Measurements from ENCODE around the gene AHNAK2.

DNA sequence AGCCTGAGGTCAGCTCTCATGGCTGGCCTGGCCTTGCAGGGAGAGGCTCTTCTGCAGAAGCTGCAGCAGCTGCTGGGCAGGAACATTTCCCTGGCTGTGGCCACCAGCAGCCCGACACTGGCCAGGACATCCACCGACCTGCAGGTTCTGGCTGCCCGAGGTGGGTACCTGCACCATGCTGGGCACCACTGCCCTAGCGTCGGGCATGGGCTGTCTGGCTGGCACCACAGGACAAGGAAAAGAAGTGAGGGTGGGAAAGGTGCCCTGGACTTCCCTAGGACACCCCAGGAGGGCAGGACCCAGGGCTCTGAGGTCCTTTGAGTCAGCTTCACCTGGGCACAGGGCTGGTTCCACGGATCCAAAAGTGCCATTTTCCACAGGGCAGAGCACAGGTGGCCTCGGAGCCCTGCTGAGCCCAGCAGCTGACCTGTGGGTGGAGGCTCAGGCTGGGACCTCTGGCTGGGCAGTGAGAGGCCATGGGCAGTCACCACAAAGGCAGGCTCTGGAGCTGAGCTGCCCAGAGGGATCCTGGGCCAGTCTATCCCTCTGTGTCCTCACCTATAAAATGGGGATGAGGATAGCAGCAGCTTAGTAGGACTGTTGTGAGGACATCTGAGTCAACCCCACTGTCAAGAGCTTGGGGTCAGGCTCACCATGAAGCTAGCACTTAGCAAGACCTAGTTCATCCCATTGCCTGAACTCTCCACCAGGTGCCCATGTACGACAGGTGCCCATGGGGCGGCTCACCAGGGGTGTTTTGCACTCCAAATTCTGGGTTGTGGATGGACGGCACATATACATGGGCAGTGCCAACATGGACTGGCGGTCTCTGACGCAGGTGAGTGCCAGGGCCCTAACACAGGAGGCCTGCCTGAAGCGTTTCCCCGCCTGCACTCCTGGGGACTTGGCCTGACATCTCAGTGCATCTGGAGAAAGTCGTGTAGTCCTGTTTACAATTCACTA is 48.6 kb downstream of the AHNAK2 start:
- TF ChIP-seq, protein P1, sequence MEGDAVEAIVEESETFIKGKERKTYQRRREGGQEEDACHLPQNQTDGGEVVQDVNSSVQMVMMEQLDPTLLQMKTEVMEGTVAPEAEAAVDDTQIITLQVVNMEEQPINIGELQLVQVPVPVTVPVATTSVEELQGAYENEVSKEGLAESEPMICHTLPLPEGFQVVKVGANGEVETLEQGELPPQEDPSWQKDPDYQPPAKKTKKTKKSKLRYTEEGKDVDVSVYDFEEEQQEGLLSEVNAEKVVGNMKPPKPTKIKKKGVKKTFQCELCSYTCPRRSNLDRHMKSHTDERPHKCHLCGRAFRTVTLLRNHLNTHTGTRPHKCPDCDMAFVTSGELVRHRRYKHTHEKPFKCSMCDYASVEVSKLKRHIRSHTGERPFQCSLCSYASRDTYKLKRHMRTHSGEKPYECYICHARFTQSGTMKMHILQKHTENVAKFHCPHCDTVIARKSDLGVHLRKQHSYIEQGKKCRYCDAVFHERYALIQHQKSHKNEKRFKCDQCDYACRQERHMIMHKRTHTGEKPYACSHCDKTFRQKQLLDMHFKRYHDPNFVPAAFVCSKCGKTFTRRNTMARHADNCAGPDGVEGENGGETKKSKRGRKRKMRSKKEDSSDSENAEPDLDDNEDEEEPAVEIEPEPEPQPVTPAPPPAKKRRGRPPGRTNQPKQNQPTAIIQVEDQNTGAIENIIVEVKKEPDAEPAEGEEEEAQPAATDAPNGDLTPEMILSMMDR (IDR thresholded peaks at IDR 0.05; ENCODE audit: insufficient read depth, low read length): no peak
- TF ChIP-seq POLR2AphosphoS5 (IDR thresholded peaks at IDR 0.05; ENCODE audit: low read depth): no peak
- TF ChIP-seq, protein P2, sequence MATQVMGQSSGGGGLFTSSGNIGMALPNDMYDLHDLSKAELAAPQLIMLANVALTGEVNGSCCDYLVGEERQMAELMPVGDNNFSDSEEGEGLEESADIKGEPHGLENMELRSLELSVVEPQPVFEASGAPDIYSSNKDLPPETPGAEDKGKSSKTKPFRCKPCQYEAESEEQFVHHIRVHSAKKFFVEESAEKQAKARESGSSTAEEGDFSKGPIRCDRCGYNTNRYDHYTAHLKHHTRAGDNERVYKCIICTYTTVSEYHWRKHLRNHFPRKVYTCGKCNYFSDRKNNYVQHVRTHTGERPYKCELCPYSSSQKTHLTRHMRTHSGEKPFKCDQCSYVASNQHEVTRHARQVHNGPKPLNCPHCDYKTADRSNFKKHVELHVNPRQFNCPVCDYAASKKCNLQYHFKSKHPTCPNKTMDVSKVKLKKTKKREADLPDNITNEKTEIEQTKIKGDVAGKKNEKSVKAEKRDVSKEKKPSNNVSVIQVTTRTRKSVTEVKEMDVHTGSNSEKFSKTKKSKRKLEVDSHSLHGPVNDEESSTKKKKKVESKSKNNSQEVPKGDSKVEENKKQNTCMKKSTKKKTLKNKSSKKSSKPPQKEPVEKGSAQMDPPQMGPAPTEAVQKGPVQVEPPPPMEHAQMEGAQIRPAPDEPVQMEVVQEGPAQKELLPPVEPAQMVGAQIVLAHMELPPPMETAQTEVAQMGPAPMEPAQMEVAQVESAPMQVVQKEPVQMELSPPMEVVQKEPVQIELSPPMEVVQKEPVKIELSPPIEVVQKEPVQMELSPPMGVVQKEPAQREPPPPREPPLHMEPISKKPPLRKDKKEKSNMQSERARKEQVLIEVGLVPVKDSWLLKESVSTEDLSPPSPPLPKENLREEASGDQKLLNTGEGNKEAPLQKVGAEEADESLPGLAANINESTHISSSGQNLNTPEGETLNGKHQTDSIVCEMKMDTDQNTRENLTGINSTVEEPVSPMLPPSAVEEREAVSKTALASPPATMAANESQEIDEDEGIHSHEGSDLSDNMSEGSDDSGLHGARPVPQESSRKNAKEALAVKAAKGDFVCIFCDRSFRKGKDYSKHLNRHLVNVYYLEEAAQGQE (IDR thresholded peaks at IDR 0.05; ENCODE audit: insufficient replicate concordance, low read depth): no peak
- no peak for TF ChIP-seq GABPA (IDR thresholded peaks at IDR 0.05; ENCODE audit: low read depth)

Measured in HL-60 (cell line).